Nucleus accumbens (tissue), 56 donors: ENCODE results near the gene REPS1.

Source experiments
- DNase-seq, 56 donors: peaks; one replicate each; lab custom pipeline; 2025; lab: John Stamatoyannopoulos, UW

The REPS1 gene

GRCh38 chr6:138972226-138972665 is 15.8 kb downstream of the REPS1 start:
- DNase-seq = no peak

GRCh38 chr6:138971601-138972000 is 16.5 kb downstream of the REPS1 start:
- DNase-seq = peak in 49 of 56 donors; percentile 1 to 86 (median 27)

- peak in 1 of 56 donors; percentile 30 for DNase-seq
These were observed 17.1 kb downstream of the REPS1 start for GRCh38 chr6:138970856-138971425.

DNA sequence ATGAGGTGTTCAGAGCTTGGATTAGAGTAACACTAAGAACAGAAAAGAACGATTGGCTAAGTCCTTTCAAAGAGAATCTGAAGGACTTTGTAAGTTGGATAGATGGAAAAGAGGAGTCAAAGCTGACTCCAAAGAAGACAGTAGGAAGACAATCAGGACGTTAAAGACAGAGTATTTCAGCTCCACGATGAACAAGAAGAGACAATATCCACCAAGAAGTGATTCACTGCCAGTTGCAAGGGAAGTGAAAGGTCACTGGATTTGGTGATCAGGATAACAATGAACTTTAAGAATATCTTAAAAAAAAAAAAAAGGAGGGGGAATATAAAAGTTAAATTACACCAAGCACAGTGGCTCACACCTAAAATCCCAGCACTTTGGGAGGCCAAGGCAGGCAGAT is 17.9 kb downstream of the REPS1 start:
- no peak for DNase-seq

GRCh38 chr6:138966870-138967269 is 21.2 kb downstream of the REPS1 start:
- no peak for DNase-seq

GRCh38 chr6:138965971-138966370 is 22.1 kb downstream of the REPS1 start:
- DNase-seq = no peak

DNA sequence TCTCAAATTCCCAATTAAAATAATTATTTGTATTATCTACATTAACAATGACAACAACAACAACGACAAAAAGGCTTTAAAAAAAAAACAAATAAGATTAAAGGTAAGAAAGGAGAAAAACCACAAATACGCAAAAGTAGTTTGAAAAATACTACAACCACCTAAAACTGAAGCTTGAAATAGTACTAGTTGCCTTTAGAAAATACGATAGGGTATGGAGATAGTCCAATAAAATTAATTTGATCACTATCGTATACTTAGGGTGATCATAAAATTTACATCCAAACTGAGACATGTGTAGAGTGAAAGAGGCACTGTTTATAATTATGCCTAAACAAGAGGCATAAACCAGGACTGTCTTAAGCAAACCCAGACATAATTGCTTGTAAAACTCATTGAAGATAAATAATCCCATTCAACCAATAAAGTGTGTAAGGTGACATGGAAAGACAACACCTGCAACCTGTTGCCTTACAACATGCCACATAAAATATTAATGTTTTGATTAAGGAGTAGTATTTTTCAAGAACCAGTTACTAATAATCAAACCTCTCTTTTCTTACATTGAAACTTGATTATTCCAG is 22.7 kb downstream of the REPS1 start:
- DNase-seq = no peak

GRCh38 chr6:138964012-138964411 is 24.0 kb downstream of the REPS1 start:
- DNase-seq = no peak

GRCh38 chr6:138963531-138963930 is 24.5 kb downstream of the REPS1 start:
- DNase-seq = no peak

DNA sequence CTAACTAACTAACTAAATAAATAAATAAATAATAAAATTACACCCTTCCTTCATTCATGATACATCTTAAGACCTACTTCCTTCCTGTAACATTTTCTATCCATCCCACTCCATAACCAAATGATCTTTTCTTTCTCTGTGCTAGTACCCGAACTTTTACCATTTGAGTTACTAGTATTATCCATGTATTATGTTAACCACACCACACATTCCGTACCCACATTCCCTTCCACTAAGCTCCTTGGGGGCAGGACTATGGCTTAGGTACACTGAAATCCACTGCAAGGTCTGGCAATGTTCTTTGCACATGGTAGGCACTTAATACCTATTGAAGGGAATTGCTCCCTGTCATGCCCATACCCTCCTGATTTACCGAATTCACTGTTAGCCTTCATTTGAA is 24.9 kb downstream of the REPS1 start:
- DNase-seq = no peak

DNA sequence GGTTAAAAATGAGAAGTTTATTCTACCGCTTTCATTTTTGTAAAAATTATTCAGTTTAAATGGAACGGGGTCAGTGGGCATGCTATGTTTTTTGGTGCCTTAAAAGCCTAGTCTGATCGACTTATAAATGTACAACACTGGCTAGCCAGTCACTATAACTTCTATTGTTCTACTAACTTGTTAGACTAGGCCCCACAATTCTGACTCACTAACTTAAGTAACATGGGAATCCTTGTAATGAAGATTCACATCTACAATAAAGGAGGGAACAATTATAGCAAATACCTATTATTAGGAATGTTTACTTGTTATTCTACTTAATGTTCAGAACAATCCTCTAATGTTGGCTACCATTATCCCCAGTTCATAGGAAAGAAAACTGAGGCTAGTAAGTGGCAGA is 28.5 kb downstream of the REPS1 start:
- no peak for DNase-seq

- no peak for DNase-seq
These were observed 29.5 kb downstream of the REPS1 start for GRCh38 chr6:138958595-138958994.

- DNase-seq = no peak
These were observed 30.1 kb downstream of the REPS1 start for GRCh38 chr6:138957903-138958302.

DNA sequence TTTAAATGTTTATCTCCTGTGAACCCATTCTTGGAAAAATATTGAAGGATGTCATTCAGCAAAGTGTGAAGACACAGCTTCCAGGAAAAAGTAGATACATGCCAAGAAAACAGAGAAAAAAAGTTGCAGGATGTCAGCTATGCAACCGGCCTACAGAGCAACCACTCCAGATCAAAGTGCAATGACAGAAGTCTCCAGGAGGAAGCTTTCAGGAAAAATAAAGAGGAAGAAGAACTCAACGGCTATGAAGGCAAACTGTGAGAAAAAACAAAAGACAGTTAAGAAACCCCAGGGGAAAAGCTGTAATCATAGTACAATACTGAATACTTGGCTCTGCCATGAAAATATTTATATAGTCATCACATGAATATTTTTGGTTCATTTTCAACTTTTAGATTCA is 30.6 kb downstream of the REPS1 start:
- no peak for DNase-seq

DNA sequence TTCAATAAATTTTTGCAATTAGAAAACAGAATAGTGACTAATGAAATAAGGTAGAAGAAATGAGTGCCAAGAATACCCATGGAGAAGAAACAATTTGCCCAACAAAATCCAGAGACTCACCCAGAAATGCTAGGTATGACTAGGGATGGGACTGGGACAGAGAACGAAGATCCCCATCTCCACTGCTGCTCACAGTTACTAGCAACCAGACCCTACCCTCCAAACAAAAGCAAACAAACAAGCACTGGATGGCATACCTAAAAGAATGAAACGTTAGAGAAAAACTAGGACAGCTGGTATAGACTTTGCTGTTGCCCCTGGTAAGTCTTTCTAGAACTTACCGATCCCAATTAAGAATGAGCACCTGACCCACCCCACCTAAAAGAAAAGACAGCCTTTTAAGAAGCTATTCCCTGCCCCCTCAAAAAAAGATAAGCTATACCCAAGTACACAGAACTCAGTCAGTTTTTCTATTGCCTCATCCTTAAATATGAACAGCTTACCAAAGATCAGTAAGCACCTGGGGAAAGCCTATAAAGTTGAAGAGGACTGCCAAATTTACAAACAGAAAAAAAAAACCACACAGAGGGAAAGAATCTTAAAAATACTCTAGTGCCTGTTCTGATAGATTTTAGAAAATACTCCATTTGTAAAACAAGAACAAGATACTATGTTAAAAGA is 31.7 kb downstream of the REPS1 start:
- DNase-seq = no peak

DNA sequence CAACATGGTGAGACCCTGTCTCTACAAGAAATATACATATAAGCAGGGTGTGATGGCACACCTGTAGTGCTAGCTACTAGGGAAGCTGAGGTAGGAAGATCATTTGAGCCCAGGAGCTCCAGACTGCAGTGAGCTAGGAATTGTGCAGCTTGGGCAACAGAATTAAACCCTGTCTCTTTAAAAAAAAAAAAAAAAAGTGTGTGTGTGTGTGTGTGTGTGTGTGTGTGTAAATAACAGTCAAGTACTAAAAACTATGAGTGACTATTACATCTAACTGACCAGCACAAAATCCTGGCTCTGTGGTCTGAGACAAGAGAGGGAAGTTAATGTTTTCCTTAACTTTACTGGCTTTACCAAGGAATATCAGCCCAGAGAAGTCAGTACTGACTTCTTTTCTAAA is 32.8 kb downstream of the REPS1 start:
- no peak for DNase-seq

DNA sequence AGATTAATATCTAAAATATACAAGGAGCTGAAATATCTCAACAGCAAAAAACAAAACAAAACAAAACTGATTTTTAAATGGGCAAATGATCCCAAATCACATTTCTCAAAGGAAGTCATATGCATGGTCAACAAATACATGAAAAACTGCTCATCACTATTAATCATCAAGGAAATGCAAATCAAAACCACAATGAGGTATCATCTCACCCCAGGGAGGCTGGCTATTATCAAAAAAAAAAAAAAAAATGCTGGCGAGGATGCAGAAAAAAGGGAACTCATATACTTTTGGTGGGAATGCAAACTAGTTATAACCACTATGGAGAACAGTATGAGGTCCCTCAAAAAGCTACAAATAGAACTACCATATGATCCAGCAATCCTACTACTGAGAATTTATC is 34.6 kb downstream of the REPS1 start:
- no peak for DNase-seq

DNA sequence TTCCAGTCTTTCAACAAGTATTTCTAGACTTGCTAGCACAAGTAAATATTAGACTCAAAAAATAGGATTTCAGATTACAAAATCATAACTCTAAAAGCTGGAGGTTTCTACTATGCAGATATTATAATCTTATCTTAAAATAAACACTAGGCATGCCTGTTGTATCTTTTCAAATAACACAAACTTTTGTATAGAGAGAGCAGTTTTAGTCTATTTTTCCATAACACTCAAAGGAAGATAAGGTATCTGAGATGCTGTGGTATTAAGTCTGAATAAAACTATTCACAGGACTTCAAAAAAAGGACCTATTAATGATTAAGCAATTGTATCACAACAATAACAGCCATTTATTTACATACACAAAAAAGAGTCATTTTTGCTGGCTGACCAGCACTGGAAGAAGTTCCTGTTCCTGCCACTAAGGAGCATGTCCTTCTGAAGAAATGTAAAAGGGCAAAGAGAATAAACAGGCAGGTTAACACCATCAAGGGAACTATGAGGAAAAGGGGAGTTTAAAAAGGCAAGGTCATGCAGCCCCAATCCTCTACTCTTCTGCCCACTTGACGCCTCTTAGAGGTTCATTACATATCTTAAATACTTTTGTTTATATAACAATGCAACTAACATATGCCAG is 39.4 kb downstream of the REPS1 start:
- DNase-seq = no peak

- no peak for DNase-seq
These were observed 40.0 kb downstream of the REPS1 start for GRCh38 chr6:138948004-138948403.

- no peak for DNase-seq
These were observed 42.7 kb downstream of the REPS1 start for GRCh38 chr6:138945354-138945753.

GRCh38 chr6:138944412-138944811 is 43.6 kb downstream of the REPS1 start:
- no peak for DNase-seq
